K562 (cell line): ENCODE results near the gene IP6K2.
"Not testable (repeated sequence)": the region's sequence is repeated elsewhere in the genome, so short reads cannot be mapped to it uniquely, and the experiment has no call there.

Source experiments
- HOMEZ ChIP-seq: fragments of 250-450 bp; sonication (Bioruptor Pico); IDR thresholded peaks from 2 replicates; pipeline ENCODE4 v1.4.0; 2020; ENCODE audit warnings: mild to moderate bottlenecking, moderate library complexity
- POLR2A ChIP-seq: fragments of 450-650 bp; conservative IDR thresholded peaks from 2 replicates; pipeline ENCODE4 v1.6.1; 2016
- ZBTB5 ChIP-seq: fragments of 450-650 bp; IDR thresholded peaks from 2 replicates; pipeline ENCODE4 v1.6.1; 2017; ENCODE audit warnings: antibody characterized with exemption
- ZNF143 ChIP-seq: sonication (generic); formaldehyde crosslinking; IDR thresholded peaks from 2 replicates; pipeline ENCODE4 v1.9.0; 2022; ENCODE audit warnings: mild to moderate bottlenecking, missing genetic modification reagents

GRCh38 chr3:48734541-48734940 lies 17.5 kb upstream of the IP6K2 start:
- not testable (repeated sequence) for TF ChIP-seq POLR2A; HOMEZ (CRISPR knock-in tag); ZBTB5; ZNF143
